Caco-2 (cell line): Measurements from ENCODE around the gene SATB1. TPM values are rescaled to one million over a fixed set of nuclear protein-coding genes. Genes with fewer than 3 reads are reported as not detected.

ENCODE experiments used
- BruUV-seq: library from RNA; stranded (reverse); fragments of 400-500 nt; replicated peaks from 2 replicates; lab custom pipeline; 2021; lab: Mats Ljungman, UMichigan
- CTCF ChIA-PET: fragments of 300-600 bp; sonication (Branson Sonifier 250); formaldehyde crosslinking; loops from one replicate; lab custom pipeline; 2022; ENCODE audit warnings: antibody characterized with exemption; lab: Charles Lee
- POLR2A ChIA-PET: fragments of 300-600 bp; sonication (Branson Sonifier 250); formaldehyde crosslinking; loops from one replicate; lab custom pipeline; 2022; ENCODE audit warnings: antibody characterized with exemption; lab: Charles Lee
- DNase-seq, 2 experiments: peaks; one replicate each; pipeline versions ENCODE4 v3.0.0 to v3.0.0-alpha.2; 2020 to 2022
- H3K27me3 ChIP-seq: replicated peaks from 2 replicates; pipeline ENCODE4 v1.6.0; 2011; ENCODE audit warnings: low read length; ENCODE audit not compliant: control insufficient read depth, insufficient read depth
- H3K36me3 ChIP-seq: 2 replicates; pipeline ENCODE4 v1.5.1; 2011; ENCODE audit warnings: low read length; ENCODE audit not compliant: control insufficient read depth, insufficient read depth
- H3K4me1 ChIP-seq: fragments of 250-450 bp; sonication (Bioruptor Pico); 2 replicates; pipeline ENCODE4 v1.5.1; 2020; ENCODE audit warnings: mild to moderate bottlenecking
- H3K4me3 ChIP-seq: 2 replicates; pipeline ENCODE4 v1.5.1; 2011; ENCODE audit warnings: low read depth, mild to moderate bottlenecking, control low read depth, low read length
- H3K9me3 ChIP-seq: fragments of 250-450 bp; sonication (Bioruptor Pico); 2 replicates; pipeline ENCODE4 v1.5.1; 2020; ENCODE audit warnings: mild to moderate bottlenecking, moderate library complexity
- H3K27ac Mint-ChIP-seq: one replicate; pipeline ENCODE4 v1.8.0; 2022; ENCODE audit warnings: mixed read lengths; ENCODE audit not compliant: unreplicated experiment
- H3K27me3 Mint-ChIP-seq: one replicate; pipeline ENCODE4 v1.8.0; 2022; ENCODE audit warnings: mixed read lengths; ENCODE audit not compliant: insufficient read depth, unreplicated experiment
- H3K36me3 Mint-ChIP-seq: one replicate; pipeline ENCODE4 v1.8.0; 2022; ENCODE audit warnings: mild to moderate bottlenecking, mixed read lengths; ENCODE audit not compliant: insufficient read depth, unreplicated experiment
- H3K4me1 Mint-ChIP-seq: one replicate; pipeline ENCODE4 v1.8.0; 2022; ENCODE audit warnings: low read depth, mixed read lengths; ENCODE audit not compliant: unreplicated experiment
- H3K4me3 Mint-ChIP-seq: one replicate; pipeline ENCODE4 v1.8.0; 2022; ENCODE audit warnings: mild to moderate bottlenecking, moderate library complexity, mixed read lengths; ENCODE audit not compliant: unreplicated experiment
- H3K9me3 Mint-ChIP-seq: one replicate; pipeline ENCODE4 v1.8.0; 2022; ENCODE audit warnings: mixed read lengths; ENCODE audit not compliant: unreplicated experiment
- intact Hi-C: fragments of 100-400 bp; cut with micrococcal nuclease; formaldehyde crosslinking; loops from one replicate; pipeline ENCODE4 v1.10.0; 2022; ENCODE audit not compliant: unreplicated experiment
- total RNA-seq: library from RNA; stranded (reverse); gene quantifications from 2 replicates; pipeline ENCODE4 v1.2.3, GENCODE V29; 2022
- TF ChIP-seq, protein P1 (sequence below), 2 experiments: fragments of 200-600 bp in 1 of 2; IDR thresholded peaks; 1 replicate in 1 of 2; 2 replicates in 1 of 2; pipeline versions ENCODE4 v1.5.1 to v1.8.0; 2011 to 2022; ENCODE audit warnings: antibody characterized with exemption in 1 of 2, control low read depth in 1 of 2, inconsistent platforms in 1 of 2, low read depth in 1 of 2, low read length in 1 of 2, mild to moderate bottlenecking in 1 of 2, moderate library complexity in 1 of 2; ENCODE audit not compliant: insufficient read depth in 1 of 2, severe bottlenecking in 1 of 2, unreplicated experiment in 1 of 2

SATB1 gene
- total RNA-seq, 1 experiment from 2014 or later, result 13.8 TPM

DNA sequence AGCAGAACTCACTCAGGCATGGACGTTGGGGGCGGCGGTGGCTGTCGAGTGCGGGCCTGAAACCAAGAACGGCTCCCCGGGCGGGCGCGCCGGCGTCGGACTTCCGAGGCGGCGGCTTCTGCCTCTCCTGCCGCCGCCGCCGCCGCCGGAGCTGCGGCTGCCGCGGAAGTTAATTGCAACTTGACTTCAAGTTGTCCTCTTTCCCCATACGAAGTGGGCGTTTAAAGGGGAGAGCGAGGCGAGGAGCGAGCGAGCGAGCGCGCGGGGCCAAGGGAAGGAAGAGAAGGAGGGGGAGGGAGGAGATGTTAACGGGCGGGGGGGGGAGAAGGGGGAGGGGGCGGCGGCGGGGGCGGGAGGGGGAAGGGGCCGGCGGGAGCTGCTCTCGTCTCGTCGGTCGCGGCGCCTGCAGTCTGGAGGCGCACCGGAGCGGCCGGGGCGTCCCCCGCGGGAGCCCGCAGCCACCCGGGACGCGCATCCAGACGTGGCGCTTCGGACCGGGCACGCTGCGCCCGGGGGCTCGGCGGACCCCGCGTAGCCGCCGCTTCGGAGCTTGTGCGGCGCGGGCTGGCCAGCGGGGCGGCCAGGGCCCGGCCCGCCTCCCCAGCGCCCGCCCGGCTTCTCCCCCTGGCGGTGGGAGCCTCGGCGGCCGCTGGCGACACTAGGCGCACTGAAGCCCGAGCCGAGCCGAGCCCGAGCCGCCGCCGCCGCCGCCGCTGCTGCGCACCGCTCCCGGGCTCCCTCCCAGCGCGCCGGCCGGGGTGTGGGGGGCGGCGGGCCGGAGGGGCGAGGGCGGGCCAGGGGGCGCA, 19.7 kb upstream of the SATB1 start:
- Histone ChIP-seq H3K9me3 (no peaks in the 10 kb centered on the region), H3K27me3 (no peaks in the 10 kb centered on the region; the same call in 1 of the 2 replicates), H3K36me3 (no peaks in the 10 kb centered on the region), H3K4me3 (peak overlapping the region; percentile 41), H3K4me1 (no peaks in the 10 kb centered on the region)
- TF ChIP-seq, protein P1, sequence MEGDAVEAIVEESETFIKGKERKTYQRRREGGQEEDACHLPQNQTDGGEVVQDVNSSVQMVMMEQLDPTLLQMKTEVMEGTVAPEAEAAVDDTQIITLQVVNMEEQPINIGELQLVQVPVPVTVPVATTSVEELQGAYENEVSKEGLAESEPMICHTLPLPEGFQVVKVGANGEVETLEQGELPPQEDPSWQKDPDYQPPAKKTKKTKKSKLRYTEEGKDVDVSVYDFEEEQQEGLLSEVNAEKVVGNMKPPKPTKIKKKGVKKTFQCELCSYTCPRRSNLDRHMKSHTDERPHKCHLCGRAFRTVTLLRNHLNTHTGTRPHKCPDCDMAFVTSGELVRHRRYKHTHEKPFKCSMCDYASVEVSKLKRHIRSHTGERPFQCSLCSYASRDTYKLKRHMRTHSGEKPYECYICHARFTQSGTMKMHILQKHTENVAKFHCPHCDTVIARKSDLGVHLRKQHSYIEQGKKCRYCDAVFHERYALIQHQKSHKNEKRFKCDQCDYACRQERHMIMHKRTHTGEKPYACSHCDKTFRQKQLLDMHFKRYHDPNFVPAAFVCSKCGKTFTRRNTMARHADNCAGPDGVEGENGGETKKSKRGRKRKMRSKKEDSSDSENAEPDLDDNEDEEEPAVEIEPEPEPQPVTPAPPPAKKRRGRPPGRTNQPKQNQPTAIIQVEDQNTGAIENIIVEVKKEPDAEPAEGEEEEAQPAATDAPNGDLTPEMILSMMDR (IDR thresholded peaks at IDR 0.05; ENCODE audit: insufficient read depth in 1 of 2, low read depth in 1 of 2, low read length in 1 of 2, severe bottlenecking in 1 of 2, unreplicated experiment in 1 of 2), result peak; percentile 20 to 44
- H3K9me3 Mint-ChIP-seq, result peaks cover 9% of the 10 kb centered on the region
- peak overlapping the region; percentile 77 for H3K27ac Mint-ChIP-seq
- POLR2A ChIA-PET, result interaction anchor here (0.6 kb wide), 1 partner anchor 21 kb away, joined by 5 read pairs; no protein-coding TSS in a partner anchor
- H3K4me1 Mint-ChIP-seq, result no peaks in the 10 kb centered on the region
- peak overlapping the region; percentile 93 for H3K4me3 Mint-ChIP-seq
- CTCF ChIA-PET, result interaction anchor here (0.7 kb wide), 1 partner anchor 57 kb away, joined by 3 read pairs; no protein-coding TSS in a partner anchor
- H3K36me3 Mint-ChIP-seq, result no peaks in the 10 kb centered on the region
- intact Hi-C loops, result loop anchor here (1.0 kb wide), 1 partner anchor 19 kb away; the partner anchor contains the start of gene SATB1
- DNase-seq, result peak; percentile 50 to 83
- no peaks in the 10 kb centered on the region for H3K27me3 Mint-ChIP-seq
- no TSS peak for BruUV-seq

DNA sequence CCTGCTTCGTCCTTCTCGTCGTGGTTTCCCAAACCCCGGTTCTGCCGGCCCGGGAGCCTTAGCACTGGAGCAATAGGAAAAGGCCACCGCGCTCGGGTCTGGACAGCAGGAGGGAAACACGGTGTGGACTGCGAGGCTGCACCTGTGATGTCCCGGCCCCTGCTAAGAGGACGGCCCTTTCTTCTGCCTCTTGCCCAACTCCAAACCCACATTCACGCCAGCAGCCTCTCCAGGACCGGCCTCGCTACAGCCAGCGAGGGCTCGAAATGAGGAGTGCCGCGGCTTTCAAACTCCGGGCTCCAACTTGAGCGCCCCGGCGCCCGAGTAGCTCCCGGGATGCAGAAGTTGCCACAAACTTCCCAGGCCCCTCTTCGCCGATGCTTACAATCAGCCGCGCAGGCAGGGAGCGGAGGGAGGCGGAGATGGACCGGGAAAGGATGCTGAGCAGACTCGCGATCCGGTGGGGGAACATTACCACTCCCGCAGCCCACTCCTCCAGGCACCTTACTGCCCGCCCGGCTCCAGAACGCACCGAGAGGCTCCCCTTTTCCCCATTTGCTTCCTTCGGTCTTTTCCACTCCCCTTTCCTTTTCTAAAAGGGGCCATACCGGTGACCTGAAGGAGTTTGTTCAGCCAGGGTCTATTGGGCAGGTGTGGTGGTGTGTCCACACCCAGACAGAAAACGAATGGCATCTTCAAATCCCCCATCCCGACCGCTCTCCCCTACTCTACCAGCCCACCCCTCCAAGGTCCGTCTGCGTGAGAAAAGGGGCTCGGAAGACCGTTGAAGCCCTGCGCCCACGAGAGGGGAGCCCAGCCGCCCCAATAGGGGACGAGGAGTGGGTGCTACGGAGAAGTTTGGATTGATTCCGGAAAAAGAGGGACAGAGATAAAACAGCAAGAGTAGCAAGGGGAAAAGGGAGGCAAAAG, 18.8 kb upstream of the SATB1 start:
- intact Hi-C loops, result loop anchor here (1.0 kb wide), 1 partner anchor 19 kb away; the partner anchor contains the start of gene SATB1
- CTCF ChIA-PET, result no interaction called here
- no peaks in the 10 kb centered on the region for H3K36me3 Mint-ChIP-seq
- peaks cover 2% of the 10 kb centered on the region for H3K27me3 Mint-ChIP-seq
- H3K9me3 ChIP-seq, result no peaks in the 10 kb centered on the region
- peak in 1 of 2 experiments; percentile 25 for DNase-seq
- H3K4me3 ChIP-seq, result peak overlapping the region; percentile 41
- peak overlapping the region; percentile 77 for H3K27ac Mint-ChIP-seq
- TF ChIP-seq, protein P1 (IDR thresholded peaks at IDR 0.05; ENCODE audit: insufficient read depth in 1 of 2, low read depth in 1 of 2, low read length in 1 of 2, severe bottlenecking in 1 of 2, unreplicated experiment in 1 of 2), result no peak
- BruUV-seq, result no TSS peak
- no peaks in the 10 kb centered on the region for H3K4me1 Mint-ChIP-seq
- H3K36me3 ChIP-seq, result no peaks in the 10 kb centered on the region
- H3K27me3 ChIP-seq, result no peaks in the 10 kb centered on the region; the same call in 1 of the 2 replicates
- POLR2A ChIA-PET, result no interaction called here
- peak overlapping the region; percentile 84 for H3K4me3 Mint-ChIP-seq
- no peaks in the 10 kb centered on the region for H3K4me1 ChIP-seq
- H3K9me3 Mint-ChIP-seq, result peaks cover 9% of the 10 kb centered on the region
